CD4-positive, alpha-beta T cell treated with Interleukin-1 beta for 1 hour (primary cell): Measurements from ENCODE around the gene SETD1A.

Experiments used
- DNase-seq, 2 donors: peaks; one replicate each; pipeline ENCODE4 v3.0.0-alpha.2; 2020 to 2022

The SETD1A gene

GRCh38 chr16:30983898-30984610 lies 26.5 kb downstream of the SETD1A start:
- DNase-seq = no peak

DNA sequence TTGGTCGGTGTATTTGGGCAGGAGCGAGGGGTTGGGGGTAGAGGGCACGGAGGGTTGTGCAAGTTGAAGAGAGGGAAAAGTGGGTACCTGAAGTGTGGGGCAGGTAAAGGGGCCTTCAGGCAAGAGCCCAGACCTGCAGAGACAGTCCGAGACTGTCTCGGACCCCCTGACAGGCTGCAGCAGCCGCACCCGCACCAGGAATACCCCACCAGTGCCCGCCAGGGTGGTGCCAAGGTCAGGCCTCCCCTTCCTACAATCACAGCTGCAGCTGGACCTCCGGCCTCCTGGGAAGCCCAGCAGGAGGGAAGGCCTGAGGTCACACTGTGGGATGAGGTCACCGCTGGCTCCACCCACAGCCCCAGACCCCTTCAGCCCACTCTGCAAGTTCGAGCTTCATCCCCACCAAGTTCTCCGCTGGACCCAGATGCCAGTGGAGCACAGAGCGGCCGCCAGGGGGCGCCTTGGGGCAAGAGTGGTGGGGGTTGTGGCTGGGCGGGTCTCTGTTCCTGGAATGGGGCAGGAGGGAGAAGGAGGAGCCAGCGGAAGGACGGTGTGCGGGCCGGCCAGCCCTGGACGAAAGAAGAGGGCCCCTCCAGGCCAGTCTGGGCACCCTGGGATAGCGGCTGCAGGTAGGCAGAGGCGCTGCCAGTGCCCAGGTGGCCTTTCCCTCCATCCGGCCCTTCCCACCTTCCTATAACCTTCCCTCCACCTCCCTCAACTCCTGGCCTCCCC lies 27.3 kb downstream of the SETD1A start, which contains the start of gene HSD3B7:
HSD3B7 (plus strand) TSS at position 539 of the 732 bp plus-strand sequence. CDS start 452 bp downstream, outside the sequence.
- DNase-seq = peak; percentile 75 to 76

DNA sequence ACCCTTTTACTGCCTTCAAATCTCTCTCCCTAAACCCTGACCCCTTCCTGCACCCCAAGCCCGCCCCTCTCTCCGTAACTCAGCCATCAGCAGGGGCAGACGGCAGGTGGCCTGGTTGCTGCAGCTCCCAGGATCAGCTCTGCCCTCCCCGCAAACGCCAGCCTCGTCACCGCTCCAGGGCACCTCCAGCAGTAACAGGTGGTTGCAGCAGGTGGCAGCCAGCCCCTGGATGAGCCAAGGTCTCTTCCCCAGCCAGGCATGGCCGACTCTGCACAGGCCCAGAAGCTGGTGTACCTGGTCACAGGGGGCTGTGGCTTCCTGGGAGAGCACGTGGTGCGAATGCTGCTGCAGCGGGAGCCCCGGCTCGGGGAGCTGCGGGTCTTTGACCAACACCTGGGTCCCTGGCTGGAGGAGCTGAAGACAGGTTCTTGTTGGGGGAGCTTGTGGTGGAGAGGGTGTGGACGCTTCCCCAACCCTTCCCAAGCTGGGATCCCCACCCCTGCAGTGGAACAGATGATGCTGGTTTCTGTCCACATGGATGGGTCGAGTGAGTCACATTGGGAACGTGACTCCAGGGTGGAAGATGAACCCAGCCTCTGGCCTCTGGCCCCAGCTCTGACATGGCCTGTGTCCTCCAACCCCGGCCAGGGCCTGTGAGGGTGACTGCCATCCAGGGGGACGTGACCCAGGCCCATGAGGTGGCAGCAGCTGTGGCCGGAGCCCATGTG lies 28.0 kb downstream of the SETD1A start:
- no peak for DNase-seq

GRCh38 chr16:30986129-30986991 lies 28.8 kb downstream of the SETD1A start:
- DNase-seq = no peak

- DNase-seq = no peak
Measured at GRCh38 chr16:30987581-30988190, 30.1 kb downstream of the SETD1A start.

GRCh38 chr16:30989469-30990047 lies 32.0 kb downstream of the SETD1A start:
- no peak for DNase-seq

DNA sequence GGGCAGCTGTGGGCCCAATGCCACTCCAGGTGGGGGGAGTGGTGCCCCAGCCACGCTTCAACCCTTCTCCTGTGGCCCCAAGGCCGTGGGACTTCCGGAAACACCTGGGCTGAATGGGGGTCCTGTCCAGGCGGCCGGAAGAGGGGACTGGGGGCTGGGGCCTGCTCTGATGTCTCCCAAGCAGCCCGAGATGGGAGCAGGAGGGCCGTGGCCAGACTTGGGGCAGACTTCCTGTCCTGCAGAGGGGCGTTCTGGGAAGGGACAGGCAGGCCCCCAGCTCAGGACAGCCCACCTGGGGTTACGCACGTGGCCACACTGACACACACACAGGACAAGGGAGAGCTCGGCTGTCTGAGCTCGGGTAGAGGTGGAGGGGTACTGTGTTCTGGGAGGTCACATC lies 32.6 kb downstream of the SETD1A start:
- DNase-seq = no peak

GRCh38 chr16:30991052-30991451 lies 33.5 kb downstream of the SETD1A start:
- no peak for DNase-seq

- DNase-seq = no peak
Measured at GRCh38 chr16:30992276-30992780, 34.8 kb downstream of the SETD1A start.

DNA sequence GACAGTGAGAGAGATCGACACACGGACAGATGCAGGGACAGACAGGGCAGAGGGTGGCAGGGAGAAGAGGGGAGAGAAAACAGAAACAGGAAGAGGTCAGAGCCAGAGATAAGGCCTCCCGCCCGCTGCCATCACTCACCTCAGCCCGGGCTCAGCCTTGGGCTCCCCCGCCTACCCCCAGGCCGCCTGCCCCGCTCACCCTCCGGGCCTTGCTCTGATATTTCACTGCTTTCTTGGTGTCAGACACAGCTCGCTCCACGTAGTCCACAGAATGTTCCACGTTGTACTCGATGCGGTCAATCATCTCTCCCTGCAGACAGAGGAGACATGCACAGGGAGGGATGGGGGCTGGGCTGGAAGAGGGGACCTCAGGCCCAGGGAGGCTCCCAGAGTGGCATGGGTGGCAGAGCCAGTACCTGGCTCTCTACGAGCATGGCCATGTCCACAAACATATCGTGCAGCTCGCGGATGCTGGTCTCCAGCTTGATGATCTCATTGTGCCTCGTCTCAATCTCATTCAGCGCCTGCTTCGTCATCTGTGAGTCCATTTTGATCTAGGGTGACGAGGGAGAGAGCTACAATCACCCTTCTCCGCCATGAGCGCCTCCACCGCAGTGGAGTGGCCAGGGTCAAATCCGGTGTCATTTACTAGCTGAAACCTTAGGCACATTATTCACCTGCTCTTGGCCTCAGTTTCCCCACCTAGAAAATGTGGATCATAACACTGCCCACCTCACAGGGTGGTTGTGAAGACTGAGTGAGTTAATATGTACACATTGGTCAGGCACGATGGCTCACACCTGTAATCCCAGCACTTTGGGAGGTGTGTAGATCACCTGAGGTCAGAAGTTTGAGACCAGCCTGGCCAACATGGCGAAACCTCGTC lies 35.6 kb downstream of the SETD1A start:
- DNase-seq = no peak

GRCh38 chr16:30995927-30996323 lies 38.4 kb downstream of the SETD1A start:
- DNase-seq = no peak

DNA sequence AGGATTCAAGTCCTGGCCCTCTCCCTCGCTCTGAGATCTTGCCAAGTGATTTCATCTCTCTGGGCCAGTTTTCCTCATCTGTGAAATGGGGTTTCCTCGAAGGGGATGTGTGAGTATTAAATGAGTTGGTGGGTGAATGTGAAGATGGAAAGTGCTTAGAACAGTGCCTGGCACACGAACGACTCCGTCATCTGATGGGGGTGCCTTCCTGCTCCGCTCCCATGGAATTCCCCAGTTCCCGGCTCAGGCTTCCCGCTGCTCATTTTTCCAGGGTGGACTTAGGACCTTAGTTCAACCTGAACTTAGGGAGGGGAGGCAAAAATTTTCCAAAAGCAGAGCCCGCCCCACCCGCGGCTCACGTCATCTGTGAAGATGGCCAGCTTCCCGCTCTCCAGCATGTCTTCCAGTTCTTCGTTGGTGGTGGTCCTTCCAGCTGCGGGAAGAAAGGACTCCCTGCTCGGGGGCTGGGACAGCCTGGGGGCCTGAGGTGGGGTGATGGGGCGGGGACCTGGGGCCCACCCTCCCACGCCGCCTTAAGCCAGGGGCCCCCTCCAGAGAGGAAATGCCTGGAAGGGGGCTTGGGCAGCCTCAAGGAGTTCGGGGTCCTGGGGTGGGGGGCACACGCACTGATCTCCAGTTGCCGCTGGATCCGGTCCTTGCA lies 38.9 kb downstream of the SETD1A start:
- no peak for DNase-seq

GRCh38 chr16:30996985-30997724 lies 39.6 kb downstream of the SETD1A start:
- peak; percentile 83 to 84 for DNase-seq

DNA sequence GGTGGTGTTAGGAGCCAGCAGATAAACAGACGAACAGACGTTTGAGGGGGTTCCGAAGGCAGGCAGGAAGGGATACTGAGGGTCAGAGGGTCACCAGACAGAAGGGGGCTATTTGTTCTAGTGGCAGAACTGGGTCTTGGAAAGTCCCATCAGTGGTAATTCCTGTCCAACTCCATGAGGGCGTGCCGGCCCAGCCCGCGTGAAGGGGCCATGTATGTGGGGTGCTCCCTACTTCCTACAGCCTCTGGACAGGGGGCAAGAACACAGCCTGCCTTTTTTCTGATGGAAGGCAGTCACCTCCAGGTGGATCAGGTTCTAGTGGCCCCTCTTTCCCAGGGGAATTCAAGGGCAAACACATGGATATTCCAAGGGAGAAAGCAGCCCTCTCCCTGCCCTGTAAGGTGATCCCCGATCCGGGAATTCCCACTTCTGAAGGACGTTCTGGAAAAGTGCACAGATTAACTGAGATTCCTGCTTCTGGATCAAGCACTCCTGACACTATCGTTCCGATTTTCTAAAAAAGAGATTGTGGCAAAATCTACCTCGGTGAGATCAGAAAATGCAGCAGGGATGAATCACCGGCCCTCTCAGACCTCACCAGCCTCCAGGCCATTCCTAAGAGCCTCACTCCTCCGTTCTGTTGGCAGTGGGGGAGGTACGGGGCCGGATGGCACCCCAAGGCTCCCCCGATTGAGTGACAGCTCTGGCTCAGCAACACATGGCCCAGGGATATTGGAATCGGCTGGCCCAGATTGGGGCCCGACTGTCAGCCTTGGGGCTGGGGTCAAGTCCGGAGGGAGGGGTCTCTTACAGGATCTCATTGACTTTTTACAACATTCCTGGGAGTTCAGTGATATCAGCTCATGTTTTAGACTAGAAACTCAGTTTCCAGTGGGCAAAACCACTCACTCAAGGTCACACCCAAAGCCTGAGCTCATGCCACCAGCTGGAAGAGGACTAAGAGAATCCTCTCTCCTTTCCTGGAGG lies 40.5 kb downstream of the SETD1A start:
- DNase-seq = no peak

DNA sequence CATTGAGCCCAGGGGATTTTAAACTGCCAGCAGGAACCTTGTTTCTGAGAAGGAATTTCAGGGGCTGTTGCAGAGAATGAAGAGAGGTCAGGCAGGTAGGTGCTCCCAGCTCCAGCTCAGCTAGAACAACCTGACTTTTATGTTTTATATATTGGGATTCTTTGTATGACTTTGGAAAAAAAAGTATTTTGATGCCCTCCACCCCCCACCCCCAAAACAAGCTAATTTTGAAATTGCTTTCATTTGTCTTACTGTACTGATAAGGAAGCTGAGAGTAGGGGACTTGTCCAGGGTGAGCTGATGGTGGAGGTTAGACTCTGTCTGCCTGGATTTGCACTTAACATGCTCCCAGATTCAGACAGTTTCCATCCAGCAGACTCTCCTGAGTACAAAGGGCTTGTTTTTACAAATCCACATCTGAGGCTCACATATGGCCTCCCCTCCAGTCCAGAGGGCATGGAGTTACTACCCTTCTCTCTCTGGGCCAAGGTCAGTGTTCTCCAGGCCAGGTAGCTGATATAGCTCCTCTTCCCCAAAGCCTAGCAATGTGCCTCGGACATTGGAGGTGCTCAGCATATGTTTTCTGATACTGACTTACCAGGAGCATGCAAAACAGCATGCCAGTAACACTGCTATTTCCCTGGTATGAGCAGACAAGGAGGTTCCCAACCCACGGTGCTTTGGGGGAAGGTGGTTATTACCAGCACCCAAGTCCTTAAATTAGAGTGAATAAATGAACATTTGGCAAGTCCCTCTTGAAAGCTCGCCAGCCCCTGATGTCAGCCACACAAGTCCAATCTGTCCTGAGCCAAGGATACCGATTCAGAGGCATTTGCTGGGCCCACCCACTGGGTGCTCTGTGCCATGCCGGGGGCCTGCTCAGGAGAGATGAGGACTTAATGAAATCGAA lies 41.6 kb downstream of the SETD1A start:
- no peak for DNase-seq

- DNase-seq = no peak
Measured at GRCh38 chr16:31000671-31001382, 43.3 kb downstream of the SETD1A start.
